Activated effector memory CD4-positive, alpha-beta T cell treated with anti-CD3 and anti-CD28 coated beads, Interleukin-2, amount 50 U/mL, for 16 hours (primary cell): ENCODE measurements around the gene CMKLR1.

Source experiments
- DNase-seq: peaks from one replicate; pipeline ENCODE4 v3.0.0-alpha.2; 2020

The CMKLR1 gene

DNA sequence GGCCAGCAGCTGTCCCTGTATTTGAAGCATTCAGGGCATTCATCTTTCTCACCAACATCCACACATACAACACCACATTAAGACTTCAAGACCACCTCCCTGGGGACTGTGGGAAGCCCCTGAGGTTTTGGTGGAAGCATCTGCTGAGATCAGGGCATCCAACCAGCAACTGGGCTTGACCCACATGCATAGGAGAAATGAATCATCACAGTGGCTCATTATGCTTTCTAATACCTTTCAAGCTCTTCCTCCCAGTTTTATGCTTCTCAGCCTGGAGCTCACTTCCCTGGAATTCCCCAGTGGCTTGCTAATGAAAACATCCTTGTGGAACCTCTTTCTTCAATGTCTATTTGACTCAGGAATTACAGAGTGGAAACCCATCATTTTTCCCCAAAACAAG lies 21.4 kb upstream of the CMKLR1 start:
- DNase-seq = no peak

- DNase-seq = no peak
Observed at GRCh38 chr12:108360057-108360456, 20.9 kb upstream of the CMKLR1 start.

GRCh38 chr12:108358580-108358965 lies 19.5 kb upstream of the CMKLR1 start:
- DNase-seq = no peak

DNA sequence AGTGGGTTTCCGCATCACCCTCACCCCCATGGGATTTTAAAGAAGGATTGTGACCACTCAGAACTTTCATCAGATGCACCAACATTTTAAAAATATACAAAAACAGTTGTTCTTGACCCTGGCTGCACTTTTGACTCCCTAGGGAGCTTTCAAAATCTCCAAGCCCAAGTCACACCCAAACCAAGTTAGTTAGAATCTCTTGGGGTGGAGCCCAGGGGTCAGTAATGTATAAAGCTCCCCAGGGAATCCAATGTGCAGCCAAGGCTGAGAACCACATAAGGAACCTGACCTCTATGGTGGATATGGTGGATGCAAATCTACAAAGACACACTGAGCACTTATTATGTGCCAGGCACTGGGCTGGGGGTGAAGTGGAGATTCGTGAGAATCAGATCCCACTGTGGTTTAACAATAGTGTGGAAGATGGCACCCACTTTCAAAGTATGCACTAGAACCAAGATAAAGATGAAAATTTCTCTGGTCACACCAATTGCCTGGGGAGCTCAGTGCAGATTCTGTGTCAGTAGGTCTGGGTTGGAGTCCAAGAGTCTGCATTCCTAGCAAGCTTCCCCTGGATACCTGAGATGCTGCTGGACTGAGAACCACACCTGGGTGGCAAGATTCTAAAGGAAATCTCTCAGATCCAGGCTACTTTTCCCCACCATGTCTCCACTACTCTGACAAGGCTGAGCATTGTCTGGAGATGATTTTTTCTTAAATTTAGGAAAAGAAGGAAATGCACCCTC lies 18.9 kb upstream of the CMKLR1 start:
- no peak for DNase-seq

DNA sequence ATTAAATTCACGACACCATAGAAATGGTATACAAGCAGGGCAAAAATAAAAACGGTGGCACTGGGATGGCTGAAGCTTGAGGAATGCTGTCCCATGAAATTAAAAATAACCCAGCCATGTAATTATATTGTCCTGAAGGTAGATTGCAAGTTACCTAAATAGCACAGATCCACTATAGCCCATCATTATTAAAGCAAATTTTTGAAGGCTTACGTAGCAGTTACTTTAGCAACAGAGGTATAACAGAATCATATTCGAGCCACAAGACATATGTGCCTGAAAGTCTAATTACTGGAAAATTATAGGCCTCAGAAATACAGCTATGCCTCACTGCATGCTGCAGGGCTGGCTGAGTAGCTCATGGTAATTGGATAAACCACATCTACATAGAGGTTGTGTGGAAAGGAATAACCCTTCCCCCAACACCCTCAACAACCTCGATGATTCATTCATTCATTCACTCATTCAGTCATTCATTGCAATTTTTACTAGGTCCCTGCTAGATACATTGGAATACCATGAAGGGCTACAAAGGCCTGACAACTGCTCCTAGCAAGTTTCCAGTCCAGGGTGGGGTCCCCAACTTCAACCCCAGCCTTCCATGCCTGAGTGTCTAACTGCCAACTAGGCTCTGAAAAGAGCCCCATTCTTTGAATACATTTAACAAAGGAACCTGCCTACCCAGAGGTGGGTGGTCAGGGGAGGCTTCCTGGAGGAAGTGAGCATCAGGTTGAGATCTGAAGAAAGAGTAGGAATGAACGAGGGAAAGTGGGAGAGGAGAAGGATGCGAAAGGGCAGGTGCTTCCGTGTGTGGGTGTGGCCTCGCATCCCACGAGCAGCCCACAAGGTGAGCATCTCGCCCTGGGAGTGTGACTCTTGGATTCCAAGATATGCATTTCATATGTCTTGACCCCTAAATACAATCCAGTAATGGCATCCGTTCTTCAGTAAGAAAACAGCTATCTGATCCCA lies 18.0 kb upstream of the CMKLR1 start:
- no peak for DNase-seq

DNA sequence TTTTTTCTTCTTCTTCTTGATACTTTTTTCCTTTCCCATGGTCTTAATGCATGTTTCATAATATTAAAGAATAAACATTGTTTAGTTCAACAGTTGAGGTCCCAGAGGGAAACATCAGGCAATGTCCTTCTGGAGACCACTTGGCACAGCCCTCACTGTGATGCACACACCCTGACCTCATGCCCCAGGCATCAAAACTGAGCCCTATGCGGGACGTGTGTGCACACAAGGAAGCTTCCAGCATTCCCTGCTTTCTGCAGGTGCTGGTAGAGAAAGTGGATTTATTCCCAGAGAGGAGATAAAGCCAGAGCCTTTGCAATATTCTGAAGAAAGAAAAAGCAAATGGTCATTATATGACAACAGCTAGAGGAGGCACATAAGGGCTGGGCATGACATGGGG lies 16.0 kb upstream of the CMKLR1 start:
- DNase-seq = no peak

DNA sequence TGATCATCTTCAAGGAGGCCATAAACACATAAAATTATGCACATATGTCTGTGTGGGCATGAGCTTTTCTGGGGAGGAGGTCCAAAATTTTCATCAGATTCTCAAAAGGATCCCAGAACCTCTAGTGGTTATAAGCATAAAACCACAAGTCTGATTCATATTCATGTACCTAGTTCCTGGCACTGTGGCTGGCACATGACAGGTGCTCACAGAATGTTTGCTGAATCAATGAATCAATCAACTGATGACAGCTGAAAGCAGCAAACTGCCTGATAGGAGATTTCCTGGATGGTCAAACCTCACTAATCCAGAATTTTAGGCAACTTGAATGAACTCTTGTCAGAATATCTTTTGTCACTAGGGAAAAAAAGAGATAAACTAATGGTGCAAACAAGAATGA lies 13.5 kb upstream of the CMKLR1 start:
- no peak for DNase-seq

GRCh38 chr12:108350511-108350910 lies 11.4 kb upstream of the CMKLR1 start:
- DNase-seq = no peak

GRCh38 chr12:108349278-108349688 lies 10.2 kb upstream of the CMKLR1 start:
- no peak for DNase-seq

GRCh38 chr12:108348842-108349241 lies 9.7 kb upstream of the CMKLR1 start:
- DNase-seq = no peak

- no peak for DNase-seq
Observed at GRCh38 chr12:108346727-108347710, 7.9 kb upstream of the CMKLR1 start.

DNA sequence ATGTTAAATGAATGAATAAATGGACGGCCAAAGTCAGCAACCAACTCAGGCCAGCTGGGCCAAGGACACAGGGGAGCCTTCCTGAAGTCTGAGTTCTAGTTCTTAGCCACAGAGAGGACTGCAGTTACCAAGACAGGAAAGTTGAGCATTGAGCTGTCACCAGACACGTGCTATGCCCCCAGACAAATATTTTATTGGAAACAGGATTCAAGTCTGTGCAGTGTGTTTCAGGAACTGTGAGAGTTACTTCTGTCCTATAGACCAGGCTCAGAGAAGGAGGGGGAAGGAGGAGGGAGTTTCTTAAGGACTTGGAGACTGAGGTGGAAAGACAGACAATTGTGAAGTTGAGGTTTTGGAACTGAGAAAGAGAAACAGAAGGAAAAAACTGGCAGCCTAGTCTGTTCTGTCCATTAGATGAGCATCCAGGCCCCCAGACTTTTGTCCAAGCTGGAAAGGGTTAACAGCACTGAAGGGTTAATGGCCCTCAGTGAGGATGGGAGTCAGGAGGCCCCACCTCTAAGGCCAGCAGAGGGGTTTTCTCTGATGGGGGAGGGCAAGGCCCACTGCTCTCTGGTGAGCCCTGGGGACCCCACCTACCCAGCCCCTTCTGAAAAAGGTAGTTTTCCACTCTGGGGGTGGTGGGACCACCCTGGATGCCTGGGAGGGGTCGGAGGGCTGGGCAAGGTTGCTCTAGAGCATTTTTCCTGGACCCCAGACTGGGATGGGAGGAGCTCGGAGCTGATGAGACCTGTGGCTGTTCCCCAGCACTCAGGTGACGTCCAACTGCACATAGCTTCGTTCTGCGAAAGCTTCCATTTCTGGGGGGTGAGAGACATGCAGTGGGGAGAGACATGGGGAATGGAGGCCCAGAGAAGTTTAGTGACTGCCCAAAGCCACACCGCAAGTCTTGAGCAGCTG lies 6.9 kb upstream of the CMKLR1 start:
- no peak for DNase-seq

DNA sequence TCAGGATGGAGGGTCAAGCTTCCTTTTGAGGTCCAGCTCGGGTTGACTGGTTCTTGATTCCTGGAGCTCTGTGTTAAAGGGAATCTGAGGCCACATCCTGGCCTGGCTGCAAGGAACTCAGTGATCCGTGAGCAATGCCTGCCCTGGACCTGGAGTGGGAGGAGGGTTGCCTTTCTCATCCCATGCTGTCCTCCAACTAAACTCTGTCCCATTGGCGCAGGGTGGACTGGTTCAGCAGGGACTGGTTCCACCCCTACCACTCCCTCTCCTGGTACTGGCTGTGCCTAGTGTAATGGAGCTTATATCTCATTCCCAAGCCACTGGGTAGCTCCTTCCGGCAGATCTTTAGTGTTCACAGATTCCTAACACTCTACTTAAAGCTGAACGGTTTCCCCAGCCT lies 3.9 kb upstream of the CMKLR1 start:
- DNase-seq = no peak

- DNase-seq = no peak
Observed at GRCh38 chr12:108341854-108342847, 3.0 kb upstream of the CMKLR1 start.

DNA sequence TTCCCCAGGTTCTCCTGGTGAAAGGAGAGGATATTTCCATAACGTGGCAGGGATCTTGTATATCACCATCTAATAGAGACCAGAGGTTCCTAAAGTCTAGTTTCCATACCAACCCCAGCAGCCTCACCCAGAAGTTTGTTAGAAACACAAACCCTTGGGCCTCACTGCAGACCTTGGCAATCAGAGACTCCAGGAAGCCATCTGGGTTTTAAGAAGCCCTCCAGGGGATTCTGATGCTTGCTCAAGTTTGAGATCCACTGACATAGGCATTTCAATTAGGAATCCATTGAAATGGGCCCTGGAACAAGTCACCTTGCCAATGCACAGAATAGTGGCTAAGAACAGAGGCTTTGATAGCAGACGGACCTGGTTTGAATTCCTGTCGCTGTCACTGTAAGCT lies 2.2 kb upstream of the CMKLR1 start:
- no peak for DNase-seq

DNA sequence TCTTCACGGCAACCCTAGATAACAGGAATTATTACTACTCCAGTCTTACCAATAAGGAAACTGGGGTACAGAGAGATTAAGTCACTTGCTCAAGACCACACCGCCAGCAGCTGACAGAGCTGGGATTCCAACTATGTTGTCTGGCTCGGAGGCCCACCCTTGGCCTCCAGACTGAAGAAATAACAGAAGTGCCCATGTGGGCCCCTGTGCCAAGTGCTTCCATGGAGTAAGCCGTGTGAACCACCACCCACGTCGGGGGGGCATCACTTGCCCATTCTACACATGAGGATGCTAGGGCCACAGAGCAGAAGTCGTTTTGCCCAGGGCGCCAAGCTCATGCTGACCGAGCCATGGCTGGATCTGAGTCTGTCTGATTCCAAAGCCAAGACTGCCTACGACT lies 926 bp upstream of the CMKLR1 start:
- no peak for DNase-seq

GRCh38 chr12:108337235-108338223 lies 1.6 kb downstream of the CMKLR1 start:
- DNase-seq = no peak

GRCh38 chr12:108335349-108336119 lies 3.6 kb downstream of the CMKLR1 start:
- no peak for DNase-seq
